ENCODE data around the gene MED6. TPM values are rescaled to one million over a fixed set of nuclear protein-coding genes. Genes with fewer than 3 reads are reported as not detected.

Gene MED6
- total RNA-seq, 2 experiments from 2014 or later: 90.2 to 97.2 TPM

DNA sequence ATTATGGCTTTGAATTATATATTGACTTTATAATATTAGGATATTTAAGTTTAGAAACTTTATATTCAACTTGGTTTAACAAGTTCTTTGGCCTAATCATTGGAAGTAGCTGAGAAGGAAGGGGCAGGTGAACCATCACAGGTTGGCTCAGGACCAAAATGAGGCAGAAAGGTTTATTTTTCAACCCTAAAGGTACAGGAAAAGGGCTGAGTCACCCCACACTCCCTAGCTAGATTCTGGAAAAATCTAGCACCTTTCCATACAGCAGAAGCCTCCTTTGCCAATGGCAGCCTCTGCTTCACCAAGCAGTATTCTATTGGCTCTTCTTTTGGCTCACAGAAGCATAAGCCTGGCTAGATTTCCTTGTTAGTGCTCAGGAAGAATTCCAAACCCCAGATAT, 19.3 kb upstream of the MED6 start:
- TF ChIP-seq, protein P1, sequence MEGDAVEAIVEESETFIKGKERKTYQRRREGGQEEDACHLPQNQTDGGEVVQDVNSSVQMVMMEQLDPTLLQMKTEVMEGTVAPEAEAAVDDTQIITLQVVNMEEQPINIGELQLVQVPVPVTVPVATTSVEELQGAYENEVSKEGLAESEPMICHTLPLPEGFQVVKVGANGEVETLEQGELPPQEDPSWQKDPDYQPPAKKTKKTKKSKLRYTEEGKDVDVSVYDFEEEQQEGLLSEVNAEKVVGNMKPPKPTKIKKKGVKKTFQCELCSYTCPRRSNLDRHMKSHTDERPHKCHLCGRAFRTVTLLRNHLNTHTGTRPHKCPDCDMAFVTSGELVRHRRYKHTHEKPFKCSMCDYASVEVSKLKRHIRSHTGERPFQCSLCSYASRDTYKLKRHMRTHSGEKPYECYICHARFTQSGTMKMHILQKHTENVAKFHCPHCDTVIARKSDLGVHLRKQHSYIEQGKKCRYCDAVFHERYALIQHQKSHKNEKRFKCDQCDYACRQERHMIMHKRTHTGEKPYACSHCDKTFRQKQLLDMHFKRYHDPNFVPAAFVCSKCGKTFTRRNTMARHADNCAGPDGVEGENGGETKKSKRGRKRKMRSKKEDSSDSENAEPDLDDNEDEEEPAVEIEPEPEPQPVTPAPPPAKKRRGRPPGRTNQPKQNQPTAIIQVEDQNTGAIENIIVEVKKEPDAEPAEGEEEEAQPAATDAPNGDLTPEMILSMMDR (IDR thresholded peaks at IDR 0.05): no peak
- intact Hi-C loops (cut with DNase I, micrococcal nuclease): loop anchor here (5.0 kb wide), 1 partner anchor 43 kb away; no protein-coding TSS in a partner anchor
- DNase-seq (no peak), ATAC-seq (ENCODE audit: poor library complexity) (no peak)
- Mint-ChIP-seq H3K27ac (no peak overlapping the region), H3K4me3 (no peak overlapping the region), H3K4me1 (ENCODE audit: low read depth) (peaks cover 5% of the 10 kb centered on the region), H3K36me3 (ENCODE audit: low read depth) (no peaks in the 10 kb centered on the region), H3K9me3 (no peaks in the 10 kb centered on the region), H3K27me3 (no peaks in the 10 kb centered on the region)
- H3K4me1 ChIP-seq (ENCODE audit: insufficient read depth, low read length): no peaks in the 10 kb centered on the region
- H3K9me3 ChIP-seq (ENCODE audit: control insufficient read depth in 1 of 2, insufficient read depth in 1 of 2, low read length in 2 of 2): peaks cover 0 to 4% of the 10 kb centered on the region in 2 experiments
- no peak overlapping the region for H3K27ac ChIP-seq (ENCODE audit: low read depth in 1 of 2, low read length in 2 of 2)
- ChIA-PET POLR2A (interaction anchor here (0.7 to 1.4 kb wide), 2 partner anchors 42 to 483 kb away, joined by 3 to 5 read pairs; no protein-coding TSS in a partner anchor), CTCF (no interaction called here)
- H3K36me3 ChIP-seq (ENCODE audit: insufficient read depth, low read length): no peaks in the 10 kb centered on the region
- H3K27me3 ChIP-seq (ENCODE audit: control insufficient read depth in 1 of 2, insufficient read depth in 2 of 2, low read length in 2 of 2): no peaks in the 10 kb centered on the region
- H3K4me3 ChIP-seq (ENCODE audit: low read length): no peak overlapping the region

DNA sequence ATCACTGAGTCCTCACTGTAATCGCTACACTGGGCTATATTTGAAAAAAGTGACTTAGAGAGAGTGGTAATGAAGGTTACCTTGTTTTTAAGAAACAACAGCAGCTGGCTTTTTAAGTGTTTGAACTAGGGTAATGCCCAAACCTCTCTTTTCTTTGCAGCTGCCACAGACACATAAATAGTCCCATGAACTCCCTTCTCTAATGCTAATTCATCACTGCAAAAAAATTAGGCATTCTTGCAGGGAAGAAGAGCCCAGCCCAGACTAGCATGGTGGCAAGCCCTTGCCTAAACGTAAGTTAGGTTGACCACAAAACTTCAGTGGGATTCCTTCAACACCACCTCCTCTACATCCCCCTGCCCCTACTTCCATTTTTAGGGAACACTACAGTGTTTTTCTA, 17.9 kb upstream of the MED6 start:
- H3K9me3 ChIP-seq (ENCODE audit: control insufficient read depth in 1 of 2, insufficient read depth in 1 of 2, low read length in 2 of 2): peaks cover 0 to 4% of the 10 kb centered on the region in 2 experiments
- Mint-ChIP-seq H3K36me3 (ENCODE audit: low read depth) (no peaks in the 10 kb centered on the region), H3K27ac (no peak overlapping the region), H3K4me3 (no peak overlapping the region), H3K27me3 (no peaks in the 10 kb centered on the region), H3K9me3 (no peaks in the 10 kb centered on the region), H3K4me1 (ENCODE audit: low read depth) (peaks cover 5% of the 10 kb centered on the region)
- no peak for ATAC-seq (ENCODE audit: poor library complexity)
- ChIA-PET POLR2A (no interaction called here), CTCF (no interaction called here)
- no peaks in the 10 kb centered on the region for H3K27me3 ChIP-seq (ENCODE audit: control insufficient read depth in 1 of 2, insufficient read depth in 2 of 2, low read length in 2 of 2)
- H3K4me1 ChIP-seq (ENCODE audit: insufficient read depth, low read length): no peaks in the 10 kb centered on the region
- no peaks in the 10 kb centered on the region for H3K36me3 ChIP-seq (ENCODE audit: insufficient read depth, low read length)
- H3K4me3 ChIP-seq (ENCODE audit: low read length): no peak overlapping the region
- TF ChIP-seq, protein P1 (IDR thresholded peaks at IDR 0.05): no peak
- no peak overlapping the region for H3K27ac ChIP-seq (ENCODE audit: low read depth in 1 of 2, low read length in 2 of 2)
- intact Hi-C loops (cut with DNase I, micrococcal nuclease): no loop called here
- DNase-seq: no peak

GRCh38 chr14:70616646-70617045, 16.2 kb upstream of the MED6 start:
- ATAC-seq (ENCODE audit: poor library complexity): no peak
- Histone ChIP-seq H3K9me3 (ENCODE audit: control insufficient read depth in 1 of 2, insufficient read depth in 1 of 2, low read length in 2 of 2) (peaks cover 0 to 4% of the 10 kb centered on the region in 2 experiments), H3K36me3 (ENCODE audit: insufficient read depth, low read length) (no peaks in the 10 kb centered on the region), H3K27me3 (ENCODE audit: control insufficient read depth in 1 of 2, insufficient read depth in 2 of 2, low read length in 2 of 2) (no peaks in the 10 kb centered on the region), H3K4me1 (ENCODE audit: insufficient read depth, low read length) (no peaks in the 10 kb centered on the region), H3K4me3 (ENCODE audit: low read length) (no peak overlapping the region), H3K27ac (ENCODE audit: low read depth in 1 of 2, low read length in 2 of 2) (no peak overlapping the region)
- Mint-ChIP-seq H3K9me3 (no peaks in the 10 kb centered on the region), H3K4me1 (ENCODE audit: low read depth) (no peaks in the 10 kb centered on the region), H3K4me3 (no peak overlapping the region), H3K27ac (no peak overlapping the region), H3K36me3 (ENCODE audit: low read depth) (no peaks in the 10 kb centered on the region), H3K27me3 (no peaks in the 10 kb centered on the region)
- POLR2A ChIA-PET: no interaction called here
- TF ChIP-seq, protein P1 (IDR thresholded peaks at IDR 0.05): no peak
- CTCF ChIA-PET: no interaction called here
- intact Hi-C loops (cut with DNase I, micrococcal nuclease): no loop called here
- DNase-seq: no peak

Data from CD4-positive, alpha-beta T cell (primary cell).